NOMO-1 treated with dmso at 0.1 percent for 144 hours (cell line): Measurements from ENCODE around the gene CLDN17.
A peak's percentile ranks its signal among the peaks of the same experiment; 100 is the strongest.

Experiments used
- DNase-seq: peaks from one replicate; lab custom pipeline; 2025; ENCODE audit not compliant: unreplicated experiment; lab: John Stamatoyannopoulos, UW

The CLDN17 gene

DNA sequence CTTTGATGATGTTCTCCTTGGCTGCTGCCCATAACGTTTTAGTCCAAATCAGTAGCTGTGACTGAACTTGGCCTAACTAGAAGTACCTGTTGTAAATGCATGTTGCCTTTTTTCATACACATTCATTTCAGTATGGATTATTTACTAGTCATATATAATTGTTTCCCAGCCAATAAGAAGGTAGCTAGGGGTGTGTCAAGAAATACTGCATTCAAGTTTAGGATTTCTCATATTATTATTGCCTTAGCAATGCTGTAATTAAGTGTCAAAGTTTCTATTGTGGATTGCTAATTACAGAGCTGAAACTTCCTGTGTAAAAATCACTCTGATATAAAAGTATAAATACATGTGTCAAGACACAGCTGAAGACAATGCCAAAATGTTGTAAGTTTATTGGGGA lies at the start of gene CLDN17:
TSS of gene CLDN17 (minus strand) at position 101 of the 400 bp plus-strand sequence. CDS start 188 bp downstream, outside the sequence.
- DNase-seq = no peak

- DNase-seq = no peak
Measured at GRCh38 chr21:30216041-30216723, 49.6 kb upstream of the CLDN17 start, which contains the start of gene CLDN8. Gene CLDN8 (minus strand): TSS chr21:30216097. CDS start chr21:30215925, 172 bp downstream.

DNA sequence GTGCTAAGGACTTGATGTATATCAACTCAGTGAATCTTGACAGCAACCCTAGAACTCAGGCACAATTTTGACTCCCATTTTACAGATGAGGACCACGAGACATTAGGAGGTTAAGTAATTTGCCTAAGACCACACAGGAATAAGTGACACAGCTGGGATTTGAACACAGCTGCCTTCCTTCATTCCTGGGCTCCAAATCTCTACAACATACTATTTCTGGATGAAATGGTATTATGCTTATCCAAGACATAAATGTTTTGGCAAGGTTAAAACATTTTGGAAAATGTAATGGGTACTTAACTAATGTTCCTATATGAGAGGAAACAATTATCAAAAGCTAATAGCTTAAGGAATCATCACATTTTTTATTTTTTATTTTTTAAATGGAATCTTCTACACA lies 44.5 kb upstream of the CLDN17 start:
- DNase-seq = no peak

- no peak for DNase-seq
Measured at GRCh38 chr21:30209601-30210000, 43.0 kb upstream of the CLDN17 start.

DNA sequence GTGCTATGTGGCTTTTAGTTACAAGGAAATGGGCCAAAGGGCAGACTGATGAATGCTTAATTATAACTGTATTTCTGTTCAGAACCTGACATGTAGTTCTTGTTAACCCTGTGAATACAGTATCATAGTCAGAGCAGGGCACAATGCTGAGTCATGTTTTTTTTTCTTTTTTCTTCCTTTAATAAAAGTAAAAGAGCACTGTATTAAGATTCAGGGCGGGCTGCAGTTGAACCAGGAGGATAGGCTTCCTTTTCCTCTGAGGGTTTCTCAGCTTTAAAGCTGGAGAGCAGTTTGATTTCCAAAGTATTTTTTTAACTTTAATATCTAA lies 40.6 kb upstream of the CLDN17 start:
- no peak for DNase-seq

- no peak for DNase-seq
Measured at GRCh38 chr21:30206551-30207251, 40.1 kb upstream of the CLDN17 start.

GRCh38 chr21:30200000-30200399 lies 33.4 kb upstream of the CLDN17 start:
- DNase-seq = no peak

DNA sequence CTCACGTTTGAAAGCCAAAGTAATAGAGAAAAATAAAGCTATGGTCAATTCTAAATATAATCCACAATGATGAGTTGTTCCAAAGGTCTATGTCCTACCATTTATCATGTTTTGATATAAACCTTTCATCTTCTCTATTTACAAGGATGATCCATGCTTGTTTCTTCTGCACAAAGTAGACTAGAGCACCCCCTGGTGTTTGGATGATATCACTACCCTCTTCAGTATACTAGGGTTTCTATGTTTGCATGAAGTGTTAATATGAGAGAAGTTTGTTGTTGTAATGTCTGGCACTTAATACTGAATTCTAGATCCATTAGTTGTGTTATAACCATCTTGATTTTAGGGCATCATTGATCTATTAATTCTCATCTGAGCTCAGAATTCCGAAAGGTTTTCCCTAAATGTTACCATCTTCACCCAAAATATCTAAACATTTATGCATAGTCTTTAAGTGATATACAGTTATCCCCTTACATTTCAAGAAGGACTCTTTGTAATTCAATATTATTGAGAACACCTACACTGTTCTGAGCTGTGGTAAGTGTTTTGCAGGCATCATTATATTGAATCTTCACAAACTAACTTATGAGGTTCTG lies 28.2 kb upstream of the CLDN17 start:
- DNase-seq = peak; percentile 30

DNA sequence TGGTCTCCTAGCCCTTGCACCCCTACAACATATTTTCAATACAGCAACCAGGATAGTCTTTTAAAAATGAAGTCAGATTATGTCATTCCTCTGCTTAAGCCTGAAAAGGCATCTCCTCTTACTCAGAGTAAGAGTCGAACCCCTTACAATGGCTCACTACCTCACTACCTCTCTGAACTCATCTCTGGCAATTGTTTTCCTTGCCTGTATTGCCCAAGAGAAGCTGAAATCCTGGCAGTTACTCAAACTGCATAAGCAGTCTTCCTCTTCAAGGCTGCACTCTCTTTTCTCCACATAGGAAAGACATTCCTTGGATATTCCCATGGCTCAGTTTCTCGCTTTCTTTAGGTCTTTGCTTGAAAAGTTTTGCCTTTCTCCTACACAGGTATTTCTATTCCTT lies 26.6 kb upstream of the CLDN17 start:
- DNase-seq = no peak

DNA sequence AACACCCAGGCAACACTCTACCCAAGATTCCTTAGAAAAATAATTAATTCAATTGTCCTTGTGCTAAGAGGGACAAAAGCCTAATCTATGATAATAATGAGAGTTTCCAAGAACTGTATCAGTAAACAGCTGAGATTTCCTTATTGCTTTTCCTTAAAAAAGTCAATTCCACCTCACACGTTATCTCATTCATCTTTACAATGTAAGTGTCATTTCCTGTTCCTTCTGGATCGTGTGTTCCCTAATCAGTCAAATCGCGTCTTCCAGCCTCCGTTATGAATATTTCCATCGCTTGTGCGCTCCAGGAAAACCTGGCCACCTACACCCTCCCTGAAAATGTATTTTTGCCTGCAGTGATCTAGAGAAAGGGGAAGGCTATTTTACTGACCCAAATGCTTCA lies 23.9 kb upstream of the CLDN17 start:
- DNase-seq = no peak

DNA sequence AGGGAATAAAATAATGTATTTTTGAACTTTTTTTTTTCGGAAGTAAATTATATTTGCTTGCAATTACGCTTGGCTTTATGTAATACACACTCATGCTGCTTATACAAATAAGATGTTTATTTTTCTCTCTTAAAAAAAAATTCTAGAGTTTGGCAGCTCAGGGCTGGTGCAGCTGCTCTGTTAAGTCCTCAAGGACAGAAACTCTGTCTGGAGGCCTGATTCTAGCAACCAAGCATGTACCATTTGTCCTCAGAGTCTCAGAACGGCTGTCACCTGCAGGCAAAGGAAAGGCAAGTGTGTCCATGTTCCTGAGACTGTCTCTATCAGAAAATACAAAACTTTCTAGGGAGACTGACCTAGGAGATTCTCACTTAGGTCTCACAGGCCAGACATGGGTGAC lies 23.2 kb upstream of the CLDN17 start:
- no peak for DNase-seq

DNA sequence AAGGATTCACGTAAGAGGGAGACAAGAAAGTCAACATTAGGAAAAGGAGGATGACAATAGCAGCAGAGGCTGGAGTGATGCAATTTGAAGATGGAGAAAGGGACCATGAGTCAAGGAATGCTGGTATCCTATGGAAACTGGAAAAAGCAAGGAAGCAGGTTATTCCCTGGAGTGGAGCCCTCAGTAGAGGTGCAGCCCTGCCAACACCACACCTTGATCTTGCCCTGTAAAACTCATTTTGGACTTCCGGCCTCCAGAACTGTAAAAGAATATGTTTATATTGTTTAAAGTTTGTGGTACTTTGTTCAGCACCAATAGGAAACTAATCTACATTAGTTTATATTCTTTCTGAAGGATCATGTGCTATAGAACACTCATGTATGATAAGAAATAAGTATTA lies 19.6 kb upstream of the CLDN17 start:
- no peak for DNase-seq

- no peak for DNase-seq
Measured at GRCh38 chr21:30168086-30168485, 1.5 kb upstream of the CLDN17 start.

DNA sequence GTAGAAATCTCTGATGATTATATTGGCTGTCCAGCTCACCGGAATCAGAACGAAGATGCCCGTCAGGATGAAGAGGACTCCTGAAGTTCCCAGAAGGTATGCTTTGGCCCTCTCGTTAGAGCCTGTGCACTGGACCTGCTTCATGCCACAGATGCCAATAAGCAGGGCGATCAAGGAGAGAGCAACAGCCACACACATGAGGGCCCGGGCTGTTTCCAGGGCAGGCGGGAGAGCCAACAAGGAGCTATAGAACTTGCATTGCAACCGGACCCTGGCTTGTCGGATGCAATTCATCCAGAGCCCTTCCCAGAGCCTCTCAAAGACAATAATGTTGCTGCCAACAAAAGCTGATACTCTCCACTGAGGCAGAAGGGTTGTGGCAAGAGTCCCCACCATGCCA lies 434 bp downstream of the CLDN17 start:
- DNase-seq = no peak

GRCh38 chr21:30164796-30165195 lies 1.8 kb downstream of the CLDN17 start:
- no peak for DNase-seq

DNA sequence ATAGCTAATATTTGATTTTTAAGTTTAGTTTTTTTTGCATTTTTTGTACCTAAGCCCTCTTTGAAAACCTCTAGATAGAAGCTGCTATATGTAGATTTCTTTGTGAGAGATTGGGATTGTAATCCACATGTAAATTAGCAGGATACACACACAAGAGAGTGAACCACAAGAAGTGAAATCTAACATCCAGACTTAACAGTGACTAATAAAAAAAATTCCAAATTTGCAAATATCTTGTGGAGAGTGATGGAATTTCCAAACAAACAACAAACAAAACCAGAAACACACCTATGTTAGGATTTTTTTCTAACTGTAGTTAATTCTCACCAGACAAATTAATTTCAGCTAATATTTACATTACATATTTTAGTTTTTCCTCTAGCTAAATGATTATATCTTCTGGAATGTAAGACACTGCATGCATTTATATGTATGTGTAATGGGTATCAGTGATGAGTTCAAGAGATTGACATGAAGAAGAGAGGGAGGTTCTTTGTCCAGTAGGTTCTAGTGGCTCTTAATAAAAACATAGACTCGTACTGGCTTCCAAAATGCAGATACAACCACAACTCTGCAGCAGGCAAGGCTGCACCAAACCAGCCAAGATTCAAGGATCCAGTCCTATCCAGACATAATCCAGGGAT lies 12.8 kb downstream of the CLDN17 start:
- no peak for DNase-seq

DNA sequence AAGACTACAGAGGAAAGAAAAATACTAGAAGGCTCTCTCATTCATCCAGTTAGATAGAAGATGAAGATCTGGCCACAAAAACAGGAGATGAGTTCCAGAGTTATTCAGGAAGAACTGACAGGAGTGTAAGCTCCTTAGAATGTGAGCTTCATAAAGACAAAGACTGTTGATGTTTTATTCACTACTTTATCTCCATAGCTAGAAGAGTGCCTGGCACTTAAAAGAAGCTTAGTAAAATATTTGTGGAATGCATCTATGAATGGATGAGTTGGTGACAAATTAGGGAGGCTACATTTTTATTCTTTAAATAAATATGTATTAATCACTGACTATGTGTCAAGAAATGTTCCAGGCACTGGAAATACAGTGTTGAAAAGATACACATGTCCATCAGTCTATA lies 13.8 kb downstream of the CLDN17 start:
- no peak for DNase-seq

- no peak for DNase-seq
Measured at GRCh38 chr21:30148906-30149305, 17.7 kb downstream of the CLDN17 start.

DNA sequence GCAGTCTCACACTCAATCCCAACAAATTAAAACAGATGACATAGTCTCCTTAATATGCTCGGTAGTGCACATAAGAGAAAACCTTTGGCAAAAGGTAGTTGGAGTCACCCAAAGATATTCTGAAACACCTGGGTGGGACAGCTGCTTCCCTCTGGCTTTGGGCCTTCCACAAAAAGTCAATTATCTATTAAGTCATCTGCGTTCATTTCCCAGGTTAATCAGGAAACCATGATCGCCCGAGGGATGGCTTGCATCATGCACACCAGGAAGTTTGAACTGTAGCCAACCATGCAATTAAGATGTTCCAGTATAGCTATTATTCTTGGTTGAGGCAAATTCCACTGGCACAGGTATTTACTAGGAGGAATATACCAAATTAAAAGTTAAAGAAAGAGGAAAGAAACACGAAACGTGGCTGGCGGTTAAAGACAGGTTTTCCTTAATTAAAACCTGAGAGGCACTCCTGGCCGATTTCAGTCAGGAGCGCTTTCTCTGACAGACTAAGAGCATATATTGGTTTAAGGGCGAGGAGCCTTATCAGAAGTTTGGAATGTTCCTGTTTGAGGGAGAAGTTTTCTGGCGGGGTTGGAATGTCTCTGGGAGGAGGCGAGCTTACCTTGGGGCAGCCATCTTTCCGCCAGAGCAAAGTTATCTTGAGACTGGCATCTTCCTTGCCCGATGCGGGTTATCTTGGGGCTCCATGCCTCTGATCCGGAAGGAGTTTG lies 19.9 kb downstream of the CLDN17 start:
- no peak for DNase-seq

GRCh38 chr21:30138483-30138882 lies 28.1 kb downstream of the CLDN17 start:
- DNase-seq = no peak

DNA sequence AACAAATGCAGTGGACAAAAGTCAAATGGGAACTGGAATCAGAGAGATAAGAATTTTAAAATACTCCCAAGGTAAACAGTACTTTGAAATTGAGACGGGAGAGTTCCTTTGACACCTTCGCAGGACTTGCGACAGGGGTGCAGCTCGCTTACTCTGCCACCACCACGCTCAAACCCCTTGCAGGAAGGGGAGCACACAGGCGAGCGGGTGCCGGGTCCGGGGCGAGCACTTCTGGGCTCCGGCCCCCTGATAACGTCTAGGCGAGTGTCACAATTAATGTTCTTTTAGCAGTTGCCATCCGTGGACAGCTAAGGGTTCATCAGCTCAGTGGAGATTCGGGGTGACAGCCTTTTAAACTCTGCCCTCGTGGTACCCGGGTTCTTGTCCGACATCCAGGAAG lies 37.4 kb downstream of the CLDN17 start:
- no peak for DNase-seq
